ENCODE results near the gene CNN2.

The CNN2 gene

DNA sequence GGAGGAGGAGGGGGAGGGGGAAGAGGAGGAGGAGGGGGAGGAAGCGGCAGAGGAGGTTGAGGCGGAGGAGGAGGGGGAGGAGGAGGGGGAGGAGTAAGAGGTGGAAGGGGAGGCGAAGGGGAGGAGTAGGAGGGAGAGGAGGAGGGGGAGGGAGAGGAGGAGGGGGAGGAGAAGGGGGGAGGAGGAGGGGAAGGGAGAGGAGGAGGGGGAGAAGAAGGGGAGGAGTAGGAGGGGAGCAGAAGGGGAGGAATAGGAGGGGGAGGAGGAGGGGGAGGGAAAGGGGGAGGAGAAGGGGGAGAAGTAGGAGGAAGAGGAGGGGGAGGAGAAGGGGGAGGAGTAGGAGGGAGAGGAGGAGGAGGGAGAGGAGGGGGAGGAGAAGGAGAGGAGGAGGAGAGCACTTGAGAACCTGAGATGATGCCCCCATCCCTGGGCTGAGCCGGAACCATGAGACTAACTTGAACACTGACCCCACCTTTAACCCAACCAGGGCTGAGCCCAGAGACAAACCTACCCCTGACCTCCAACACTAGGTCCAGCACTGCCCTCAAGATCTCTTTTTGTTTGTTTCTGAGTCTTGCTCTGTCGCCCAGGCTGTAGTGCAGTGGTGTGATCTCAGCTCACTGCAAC lies 26.1 kb downstream of the CNN2 start:
- Mint-ChIP-seq H3K36me3 (ENCODE audit: low read depth) (no peaks in the 10 kb centered on the region), H3K27me3 (ENCODE audit: low read depth, poor library complexity) (peaks cover 3% of the 10 kb centered on the region), H3K4me3 (no peak overlapping the region), H3K27ac (no peak overlapping the region), H3K9me3 (no peaks in the 10 kb centered on the region), H3K4me1 (peaks cover 17% of the 10 kb centered on the region)
- TF ChIP-seq, protein P1, sequence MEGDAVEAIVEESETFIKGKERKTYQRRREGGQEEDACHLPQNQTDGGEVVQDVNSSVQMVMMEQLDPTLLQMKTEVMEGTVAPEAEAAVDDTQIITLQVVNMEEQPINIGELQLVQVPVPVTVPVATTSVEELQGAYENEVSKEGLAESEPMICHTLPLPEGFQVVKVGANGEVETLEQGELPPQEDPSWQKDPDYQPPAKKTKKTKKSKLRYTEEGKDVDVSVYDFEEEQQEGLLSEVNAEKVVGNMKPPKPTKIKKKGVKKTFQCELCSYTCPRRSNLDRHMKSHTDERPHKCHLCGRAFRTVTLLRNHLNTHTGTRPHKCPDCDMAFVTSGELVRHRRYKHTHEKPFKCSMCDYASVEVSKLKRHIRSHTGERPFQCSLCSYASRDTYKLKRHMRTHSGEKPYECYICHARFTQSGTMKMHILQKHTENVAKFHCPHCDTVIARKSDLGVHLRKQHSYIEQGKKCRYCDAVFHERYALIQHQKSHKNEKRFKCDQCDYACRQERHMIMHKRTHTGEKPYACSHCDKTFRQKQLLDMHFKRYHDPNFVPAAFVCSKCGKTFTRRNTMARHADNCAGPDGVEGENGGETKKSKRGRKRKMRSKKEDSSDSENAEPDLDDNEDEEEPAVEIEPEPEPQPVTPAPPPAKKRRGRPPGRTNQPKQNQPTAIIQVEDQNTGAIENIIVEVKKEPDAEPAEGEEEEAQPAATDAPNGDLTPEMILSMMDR (IDR thresholded peaks at IDR 0.05) = no peak
- DNase-seq = no peak

DNA sequence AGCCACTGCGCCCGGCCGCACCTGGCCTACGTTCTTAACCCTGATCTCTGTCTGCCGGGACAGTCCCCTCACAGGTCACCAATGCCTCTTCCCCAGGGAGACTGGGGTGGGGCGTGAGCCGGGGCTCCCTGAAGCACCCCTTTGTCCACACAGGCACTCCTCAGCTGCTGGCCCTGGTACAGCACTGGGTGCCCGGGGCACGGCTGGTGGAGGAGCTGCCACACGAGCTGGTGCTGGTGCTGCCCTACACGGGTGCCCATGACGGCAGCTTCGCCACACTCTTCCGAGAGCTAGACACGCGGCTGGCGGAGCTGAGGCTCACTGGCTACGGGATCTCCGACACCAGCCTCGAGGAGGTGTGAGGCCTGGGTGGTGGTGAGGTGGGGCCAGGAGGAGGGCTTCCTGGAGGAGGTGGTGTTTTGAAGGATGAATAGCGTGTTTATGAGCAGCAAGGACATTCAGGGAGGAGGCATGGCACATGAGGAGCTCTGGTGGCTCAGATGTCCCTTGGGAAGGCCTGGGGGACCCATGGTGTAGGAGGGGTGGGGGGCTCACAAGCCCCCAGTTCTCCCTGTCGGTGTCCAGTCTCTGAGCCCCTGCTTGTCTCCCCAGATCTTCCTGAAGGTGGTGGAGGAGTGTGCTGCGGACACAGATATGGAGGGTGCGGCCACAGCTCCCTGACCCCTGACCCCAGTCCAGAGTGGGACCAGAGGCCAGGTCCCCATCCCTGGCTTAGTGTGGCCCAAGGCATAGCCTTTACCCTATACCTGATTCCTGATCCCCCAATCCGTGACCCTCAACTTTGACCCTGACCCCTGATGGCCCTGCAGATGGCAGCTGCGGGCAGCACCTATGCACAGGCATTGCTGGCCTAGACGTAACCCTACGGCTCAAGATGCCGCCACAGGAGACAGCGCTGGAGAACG lies 27.0 kb downstream of the CNN2 start:
- H3K36me3 Mint-ChIP-seq (ENCODE audit: low read depth) = no peaks in the 10 kb centered on the region
- no peak overlapping the region for H3K4me3 Mint-ChIP-seq

GRCh38 chr19:1054102-1055027 lies 28.0 kb downstream of the CNN2 start:
- no peaks in the 10 kb centered on the region for H3K36me3 Mint-ChIP-seq (ENCODE audit: low read depth)
- H3K27ac Mint-ChIP-seq = no peak overlapping the region
- TF ChIP-seq, protein P1 (IDR thresholded peaks at IDR 0.05) = no peak
- no peak for DNase-seq
- no peaks in the 10 kb centered on the region for H3K9me3 Mint-ChIP-seq
- H3K27me3 Mint-ChIP-seq (ENCODE audit: low read depth, poor library complexity) = peaks cover 3% of the 10 kb centered on the region
- H3K4me3 Mint-ChIP-seq = no peak overlapping the region
- H3K4me1 Mint-ChIP-seq = peaks cover 17% of the 10 kb centered on the region

More for the DNA sequence above, 27.0 kb downstream of the CNN2 start:
- DNase-seq = no peak
- TF ChIP-seq, protein P1 (IDR thresholded peaks at IDR 0.05) = no peak
- H3K4me1 Mint-ChIP-seq = peaks cover 17% of the 10 kb centered on the region
- no peaks in the 10 kb centered on the region for H3K9me3 Mint-ChIP-seq
- peaks cover 3% of the 10 kb centered on the region for H3K27me3 Mint-ChIP-seq (ENCODE audit: low read depth, poor library complexity)
- no peak overlapping the region for H3K27ac Mint-ChIP-seq

GRCh38 chr19:1055028-1055425 lies 28.6 kb downstream of the CNN2 start:
- Mint-ChIP-seq H3K27me3 (ENCODE audit: low read depth, poor library complexity) (peaks cover 3% of the 10 kb centered on the region), H3K4me3 (no peak overlapping the region), H3K36me3 (ENCODE audit: low read depth) (no peaks in the 10 kb centered on the region), H3K4me1 (peaks cover 17% of the 10 kb centered on the region), H3K9me3 (no peaks in the 10 kb centered on the region), H3K27ac (no peak overlapping the region)
- TF ChIP-seq, protein P1 (IDR thresholded peaks at IDR 0.05) = no peak
- DNase-seq = no peak

GRCh38 chr19:1055886-1056620 lies 29.6 kb downstream of the CNN2 start:
- Mint-ChIP-seq H3K4me1 (peaks cover 17% of the 10 kb centered on the region), H3K27me3 (ENCODE audit: low read depth, poor library complexity) (peaks cover 3% of the 10 kb centered on the region), H3K36me3 (ENCODE audit: low read depth) (no peaks in the 10 kb centered on the region), H3K27ac (no peak overlapping the region), H3K4me3 (no peak overlapping the region), H3K9me3 (no peaks in the 10 kb centered on the region)
- DNase-seq = no peak
- TF ChIP-seq, protein P1 (IDR thresholded peaks at IDR 0.05) = no peak
